Stimulated activated memory B cell treated with anti-CD40 and anti-IgM and Interleukin-4, amounts not matched to agents 10 μg/mL and 1 μg/mL and 100 μg/mL, for 72 hours (primary cell): Measurements from ENCODE around the gene CASP7.
"Not testable (repeated sequence)": the region's sequence is repeated elsewhere in the genome, so short reads cannot be mapped to it uniquely, and the experiment has no call there.

Experiments
- ATAC-seq: fragments of 150-1000 bp; cut with Tn5 transposase; 2 replicates; pipeline ENCODE4 v1.10.0; 2021
- H3K27ac Mint-ChIP-seq: one replicate; pipeline ENCODE4 v1.8.0; 2022; ENCODE audit warnings: mild to moderate bottlenecking, mixed read lengths
- H3K27me3 Mint-ChIP-seq: one replicate; pipeline ENCODE4 v1.8.0; 2022; ENCODE audit warnings: mixed read lengths
- H3K36me3 Mint-ChIP-seq: one replicate; pipeline ENCODE4 v1.8.0; 2022; ENCODE audit warnings: mixed read lengths
- H3K4me1 Mint-ChIP-seq: one replicate; pipeline ENCODE4 v1.8.0; 2022; ENCODE audit warnings: mixed read lengths
- H3K4me3 Mint-ChIP-seq: one replicate; pipeline ENCODE4 v1.8.0; 2022; ENCODE audit warnings: mild to moderate bottlenecking, moderate library complexity, mixed read lengths
- H3K9me3 Mint-ChIP-seq: one replicate; pipeline ENCODE4 v1.8.0; 2022; ENCODE audit warnings: mixed read lengths

The CASP7 gene

DNA sequence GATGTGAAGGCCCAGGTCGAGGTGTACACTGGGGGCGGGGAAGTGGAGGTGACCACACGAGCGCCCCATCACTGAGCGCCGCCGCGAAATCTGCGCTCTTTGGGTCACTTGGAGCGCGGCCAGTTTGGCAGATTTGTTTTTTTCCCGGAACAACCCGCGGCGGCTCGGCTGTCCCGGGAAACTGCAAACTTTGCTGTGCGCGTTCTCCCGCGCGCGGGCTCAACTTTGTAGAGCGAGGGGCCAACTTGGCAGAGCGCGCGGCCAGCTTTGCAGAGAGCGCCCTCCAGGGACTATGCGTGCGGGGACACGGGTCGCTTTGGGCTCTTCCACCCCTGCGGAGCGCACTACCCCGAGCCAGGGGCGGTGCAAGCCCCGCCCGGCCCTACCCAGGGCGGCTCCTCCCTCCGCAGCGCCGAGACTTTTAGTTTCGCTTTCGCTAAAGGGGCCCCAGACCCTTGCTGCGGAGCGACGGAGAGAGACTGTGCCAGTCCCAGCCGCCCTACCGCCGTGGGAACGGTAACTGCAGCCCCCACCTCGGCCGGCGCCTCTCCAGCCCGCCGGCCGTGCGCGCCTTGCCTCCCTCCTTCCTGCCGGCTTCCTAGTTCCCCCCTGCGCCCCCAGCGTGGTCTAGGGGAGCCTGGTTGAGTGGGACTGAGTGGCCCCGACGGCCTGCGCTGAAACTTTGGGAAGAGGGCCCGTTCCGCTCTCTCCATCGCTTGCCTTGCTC is at the start of gene CASP7:
Gene CASP7 (plus strand): TSS at position 450 of the 727 bp plus-strand sequence. CDS start 17,582 bp downstream, outside the sequence.
- ATAC-seq = peak; percentile 87
- H3K27ac Mint-ChIP-seq = peak within 1 kb of the TSS; percentile 95
- no peaks in the 10 kb centered on the region for H3K27me3 Mint-ChIP-seq
- peaks cover 16% of the 10 kb centered on the region for H3K36me3 Mint-ChIP-seq
- peak within 1 kb of the TSS; percentile 87 for H3K4me3 Mint-ChIP-seq
- H3K4me1 Mint-ChIP-seq = peaks cover 56% of the 10 kb centered on the region
- peaks cover 4% of the 10 kb centered on the region for H3K9me3 Mint-ChIP-seq

GRCh38 chr10:113630929-113631533 is 48.7 kb upstream of the CASP7 start:
- Mint-ChIP-seq H3K27ac (no peak overlapping the region), H3K36me3 (no peaks in the 10 kb centered on the region), H3K4me3 (no peak overlapping the region), H3K4me1 (no peaks in the 10 kb centered on the region), H3K9me3 (peaks cover 7% of the 10 kb centered on the region), H3K27me3 (peaks cover 8% of the 10 kb centered on the region)
- ATAC-seq = no peak

DNA sequence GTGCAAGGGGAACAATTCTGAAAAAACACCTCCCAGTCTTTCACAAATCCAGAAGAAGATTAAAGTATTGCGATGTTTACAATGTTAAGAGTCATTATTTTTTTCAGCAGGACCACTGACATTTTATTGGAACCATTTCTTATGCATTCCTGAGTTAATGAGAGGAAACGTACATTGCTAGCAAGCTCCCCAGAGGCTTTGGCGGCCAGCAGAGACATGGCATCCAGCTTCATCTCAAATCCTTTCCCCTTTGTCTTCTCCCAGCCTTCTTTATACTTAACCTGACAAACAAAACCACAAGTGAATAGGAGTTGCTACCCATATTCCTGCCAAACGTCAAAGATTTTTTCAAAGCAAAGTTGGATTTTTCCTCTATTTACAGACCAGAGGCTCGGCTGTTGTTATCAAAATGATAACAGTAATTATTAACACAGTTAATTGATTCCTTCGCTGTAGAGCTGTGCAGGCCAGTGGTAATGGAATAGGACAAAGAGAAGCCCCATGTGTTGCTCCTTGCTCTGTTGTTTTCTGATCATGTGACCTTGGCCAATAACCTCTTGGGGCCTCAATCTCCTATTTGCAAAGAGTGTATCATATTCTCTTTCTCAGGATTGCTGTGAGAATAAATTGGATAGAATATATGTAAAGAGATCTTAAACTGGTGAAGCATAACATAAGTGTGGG is 47.9 kb upstream of the CASP7 start:
- H3K4me3 Mint-ChIP-seq = no peak overlapping the region
- H3K27ac Mint-ChIP-seq = no peak overlapping the region
- H3K36me3 Mint-ChIP-seq = no peaks in the 10 kb centered on the region
- ATAC-seq = no peak
- H3K4me1 Mint-ChIP-seq = no peaks in the 10 kb centered on the region
- peaks cover 7% of the 10 kb centered on the region for H3K9me3 Mint-ChIP-seq
- peaks cover 15% of the 10 kb centered on the region for H3K27me3 Mint-ChIP-seq

GRCh38 chr10:113639966-113640365 is 39.7 kb upstream of the CASP7 start:
- H3K27ac Mint-ChIP-seq = no peak overlapping the region
- H3K4me3 Mint-ChIP-seq = no peak overlapping the region
- no peaks in the 10 kb centered on the region for H3K4me1 Mint-ChIP-seq
- H3K9me3 Mint-ChIP-seq = peaks cover 1% of the 10 kb centered on the region
- no peak for ATAC-seq
- no peaks in the 10 kb centered on the region for H3K36me3 Mint-ChIP-seq
- H3K27me3 Mint-ChIP-seq = peaks cover 34% of the 10 kb centered on the region

GRCh38 chr10:113641702-113642101 is 38.0 kb upstream of the CASP7 start:
- H3K27ac Mint-ChIP-seq = no peak overlapping the region
- no peak overlapping the region for H3K4me3 Mint-ChIP-seq
- ATAC-seq = no peak
- peaks cover 19% of the 10 kb centered on the region for H3K27me3 Mint-ChIP-seq
- H3K9me3 Mint-ChIP-seq = no peaks in the 10 kb centered on the region
- no peaks in the 10 kb centered on the region for H3K4me1 Mint-ChIP-seq
- no peaks in the 10 kb centered on the region for H3K36me3 Mint-ChIP-seq

DNA sequence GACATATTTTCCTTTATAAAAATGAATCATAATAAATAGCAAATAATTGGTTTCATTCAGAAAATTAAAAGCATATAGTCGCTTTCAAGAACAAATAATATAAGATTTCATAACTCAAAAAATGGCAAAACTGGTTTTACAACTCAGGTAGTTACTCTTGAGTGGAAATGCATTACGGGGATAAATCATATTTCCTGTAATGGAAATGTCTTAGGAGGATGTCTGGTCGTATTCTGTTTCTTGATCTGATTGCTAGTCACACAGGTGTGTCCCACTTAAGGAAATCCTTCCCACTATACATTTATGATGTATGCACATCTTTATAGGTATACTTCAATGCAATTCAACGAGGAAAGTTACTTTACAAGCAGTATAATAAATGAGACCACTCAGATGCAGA is 36.5 kb upstream of the CASP7 start:
- no peaks in the 10 kb centered on the region for H3K4me1 Mint-ChIP-seq
- no peaks in the 10 kb centered on the region for H3K36me3 Mint-ChIP-seq
- H3K27me3 Mint-ChIP-seq = peaks cover 28% of the 10 kb centered on the region
- H3K4me3 Mint-ChIP-seq = no peak overlapping the region
- ATAC-seq = no peak
- H3K9me3 Mint-ChIP-seq = no peaks in the 10 kb centered on the region
- H3K27ac Mint-ChIP-seq = no peak overlapping the region

- Mint-ChIP-seq H3K4me3 (no peak overlapping the region), H3K27ac (no peak overlapping the region), H3K4me1 (no peaks in the 10 kb centered on the region), H3K9me3 (no peaks in the 10 kb centered on the region), H3K27me3 (peaks cover 28% of the 10 kb centered on the region), H3K36me3 (no peaks in the 10 kb centered on the region)
- ATAC-seq = no peak
These were observed 35.3 kb upstream of the CASP7 start for GRCh38 chr10:113644185-113645120.

GRCh38 chr10:113646336-113647201 is 33.1 kb upstream of the CASP7 start:
- H3K27me3 Mint-ChIP-seq = peaks cover 22% of the 10 kb centered on the region
- no peak overlapping the region for H3K4me3 Mint-ChIP-seq

DNA sequence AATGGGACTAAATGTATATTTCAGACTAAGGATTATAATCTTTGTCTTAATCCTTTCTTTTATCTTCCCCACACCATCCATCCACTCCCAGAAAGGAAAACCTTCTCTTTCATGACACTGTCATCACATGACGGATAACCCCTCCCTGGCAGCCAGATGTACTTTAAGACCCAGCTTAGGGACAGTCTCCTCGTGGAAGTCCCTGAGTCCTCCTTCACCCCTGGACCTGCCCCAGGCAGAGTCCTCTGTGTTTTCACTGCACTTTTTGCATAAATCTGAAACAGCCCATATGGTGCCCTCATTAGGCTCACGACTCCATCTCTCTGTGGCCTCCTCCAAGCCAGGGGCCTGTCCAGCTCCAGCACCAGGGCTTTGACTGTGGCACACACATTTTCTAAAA is 31.9 kb upstream of the CASP7 start:
- Mint-ChIP-seq H3K27ac (no peak overlapping the region), H3K4me1 (no peaks in the 10 kb centered on the region), H3K27me3 (peaks cover 24% of the 10 kb centered on the region), H3K4me3 (no peak overlapping the region), H3K9me3 (no peaks in the 10 kb centered on the region), H3K36me3 (no peaks in the 10 kb centered on the region)
- ATAC-seq = no peak

More at GRCh38 chr10:113646336-113647201, 33.1 kb upstream of the CASP7 start:
- H3K9me3 Mint-ChIP-seq = no peaks in the 10 kb centered on the region
- no peak for ATAC-seq
- H3K27ac Mint-ChIP-seq = no peak overlapping the region
- no peaks in the 10 kb centered on the region for H3K36me3 Mint-ChIP-seq
- no peaks in the 10 kb centered on the region for H3K4me1 Mint-ChIP-seq

DNA sequence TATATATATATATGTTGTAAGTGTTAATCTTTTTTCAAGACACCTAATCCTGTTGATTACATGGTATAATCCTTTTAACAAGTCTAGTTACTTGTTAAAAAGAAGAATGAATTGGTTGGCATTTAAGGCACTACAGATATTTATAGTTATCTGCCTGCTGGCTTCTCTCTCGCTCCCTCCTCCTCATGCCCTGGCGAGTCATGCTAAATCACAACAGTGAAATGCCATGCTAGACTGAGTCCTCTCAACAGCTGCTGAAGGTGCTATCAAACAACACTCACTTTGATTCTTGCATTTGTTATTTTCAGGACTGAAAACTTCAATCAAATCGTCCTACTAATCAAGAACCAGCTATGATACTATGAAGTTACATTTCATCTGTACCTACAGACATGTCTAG is 31.2 kb upstream of the CASP7 start:
- no peak for ATAC-seq
- H3K36me3 Mint-ChIP-seq = no peaks in the 10 kb centered on the region
- no peak overlapping the region for H3K27ac Mint-ChIP-seq
- H3K4me3 Mint-ChIP-seq = no peak overlapping the region
- H3K9me3 Mint-ChIP-seq = no peaks in the 10 kb centered on the region
- H3K27me3 Mint-ChIP-seq = peaks cover 21% of the 10 kb centered on the region
- no peaks in the 10 kb centered on the region for H3K4me1 Mint-ChIP-seq

DNA sequence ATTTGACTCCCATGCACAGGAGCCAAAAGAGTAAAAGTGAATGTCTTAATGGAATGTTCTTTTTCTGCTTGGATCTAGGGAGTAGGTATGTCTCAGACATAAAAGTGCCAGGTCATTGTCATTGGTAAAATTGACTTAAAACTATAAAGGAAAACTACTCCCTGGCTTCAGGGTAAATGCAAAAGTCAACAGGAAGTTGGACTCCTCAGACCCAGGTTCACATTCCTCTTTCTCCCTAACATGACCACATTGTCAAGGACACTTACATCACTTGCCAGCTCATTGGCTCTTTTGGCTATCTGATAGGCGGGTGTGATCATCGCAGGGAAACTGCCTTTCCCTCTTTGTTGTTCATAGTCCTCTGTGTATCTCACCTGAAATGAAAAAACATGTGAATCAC is 29.5 kb upstream of the CASP7 start:
- peaks cover 34% of the 10 kb centered on the region for H3K27me3 Mint-ChIP-seq

DNA sequence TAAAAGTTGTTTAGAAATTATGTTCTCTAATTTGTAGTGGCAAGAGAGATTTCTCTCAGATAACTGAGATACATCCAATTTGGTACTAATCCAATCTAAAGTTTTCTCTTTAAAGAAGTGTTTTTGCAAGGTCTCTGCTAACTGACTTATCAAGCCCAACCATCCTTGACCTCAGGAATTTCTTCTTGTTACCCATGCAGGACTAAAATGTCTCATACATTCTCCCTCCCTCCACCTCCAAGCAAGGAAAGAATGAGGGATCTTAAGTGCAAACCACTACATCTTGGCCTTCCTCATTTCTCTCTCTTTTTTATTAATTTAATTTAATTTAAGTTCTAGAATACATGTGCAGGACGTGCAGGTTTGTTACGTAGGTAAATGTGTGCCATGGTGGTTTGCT is 28.7 kb upstream of the CASP7 start:
- H3K4me1 Mint-ChIP-seq = no peaks in the 10 kb centered on the region
- no peak overlapping the region for H3K4me3 Mint-ChIP-seq
- H3K27ac Mint-ChIP-seq = no peak overlapping the region
- ATAC-seq = no peak
- no peaks in the 10 kb centered on the region for H3K9me3 Mint-ChIP-seq
- peaks cover 34% of the 10 kb centered on the region for H3K27me3 Mint-ChIP-seq
- no peaks in the 10 kb centered on the region for H3K36me3 Mint-ChIP-seq

More for the DNA sequence above, 29.5 kb upstream of the CASP7 start:
- H3K9me3 Mint-ChIP-seq = no peaks in the 10 kb centered on the region
- no peaks in the 10 kb centered on the region for H3K36me3 Mint-ChIP-seq
- ATAC-seq = no peak
- no peak overlapping the region for H3K27ac Mint-ChIP-seq
- no peak overlapping the region for H3K4me3 Mint-ChIP-seq
- no peaks in the 10 kb centered on the region for H3K4me1 Mint-ChIP-seq

DNA sequence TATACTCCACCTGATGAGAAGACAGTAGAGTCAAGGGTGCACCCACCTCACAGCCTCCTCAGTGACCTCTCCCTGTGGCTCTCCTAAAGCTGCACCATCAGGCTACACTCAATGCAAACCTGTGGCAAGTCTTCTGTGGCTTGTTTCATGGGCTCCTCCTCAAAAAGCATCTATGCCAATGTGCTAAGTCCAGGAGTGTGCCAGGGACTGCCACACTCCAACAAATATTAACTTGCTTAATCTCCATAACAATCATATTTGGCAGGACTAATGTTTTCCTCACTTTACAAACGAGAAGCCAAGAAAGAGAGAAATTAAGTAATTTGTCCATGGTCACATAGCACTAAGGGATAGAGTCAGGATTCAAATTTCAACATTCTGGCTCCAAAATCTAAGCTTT is 27.8 kb upstream of the CASP7 start:
- no peak overlapping the region for H3K27ac Mint-ChIP-seq
- no peaks in the 10 kb centered on the region for H3K36me3 Mint-ChIP-seq
- H3K9me3 Mint-ChIP-seq = no peaks in the 10 kb centered on the region
- ATAC-seq = no peak
- no peak overlapping the region for H3K4me3 Mint-ChIP-seq
- H3K4me1 Mint-ChIP-seq = no peaks in the 10 kb centered on the region
- H3K27me3 Mint-ChIP-seq = peaks cover 39% of the 10 kb centered on the region

DNA sequence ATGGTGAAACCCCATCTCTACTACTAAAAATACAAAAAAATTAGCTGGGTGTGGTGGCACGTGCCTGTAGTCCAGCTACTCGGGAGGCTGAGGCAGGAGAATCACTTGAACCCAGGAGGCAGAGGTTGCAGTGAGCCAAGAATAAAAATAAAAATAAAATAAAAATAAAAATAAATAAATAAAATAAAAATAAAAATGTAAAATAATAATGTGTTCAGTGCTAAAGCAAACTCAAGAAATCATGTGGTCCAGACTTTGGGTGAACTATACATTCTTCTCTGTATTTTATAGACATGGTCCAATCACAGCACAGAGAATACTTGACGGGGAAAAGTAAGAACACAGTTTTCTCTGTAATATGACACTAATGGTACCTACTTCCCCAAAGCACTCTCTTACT is 27.3 kb upstream of the CASP7 start:
- peaks cover 42% of the 10 kb centered on the region for H3K27me3 Mint-ChIP-seq
- not testable (repeated sequence) for H3K27ac Mint-ChIP-seq, H3K9me3 Mint-ChIP-seq

More for the DNA sequence above, 27.3 kb upstream of the CASP7 start:
- H3K36me3 Mint-ChIP-seq, H3K4me3 Mint-ChIP-seq, ATAC-seq, H3K4me1 Mint-ChIP-seq: not testable (repeated sequence)
